HUES64 (cell line): Measurements from ENCODE around the gene ESPNL.

Source experiments
- H3K27ac ChIP-seq: 2 replicates; pipeline ENCODE4 v1.7.0; 2013; ENCODE audit warnings: low read depth, low read length, inconsistent platforms
- H3K27me3 ChIP-seq: 2 replicates; pipeline ENCODE4 v1.6.1; 2013; ENCODE audit warnings: mild to moderate bottlenecking, low read length; ENCODE audit not compliant: insufficient read depth
- H3K36me3 ChIP-seq: 2 replicates; pipeline ENCODE4 v1.6.1; 2013; ENCODE audit warnings: mild to moderate bottlenecking, low read length; ENCODE audit not compliant: insufficient read depth
- H3K4me1 ChIP-seq: 2 replicates; pipeline ENCODE4 v1.6.1; 2013; ENCODE audit warnings: mild to moderate bottlenecking, low read length, moderate library complexity; ENCODE audit not compliant: insufficient read depth
- H3K4me3 ChIP-seq: 2 replicates; pipeline ENCODE4 v1.5.1; 2013; ENCODE audit warnings: mild to moderate bottlenecking, low read length, moderate library complexity
- H3K9ac ChIP-seq: 2 replicates; pipeline ENCODE4 v1.6.1; 2013; ENCODE audit warnings: mild to moderate bottlenecking, low read depth, low read length
- H3K9me3 ChIP-seq: 2 replicates; pipeline ENCODE4 v1.6.1; 2013; ENCODE audit warnings: low read depth, low read length; ENCODE audit not compliant: insufficient read depth
- WGBS: fragments of 150-250, 120-280 bp; methylation state at CpG from one replicate; pipeline ENCODE4 v1.1.7; 2013; ENCODE audit warnings: missing lambda C conversion rate; 5-methylcytosine and 5-hydroxymethylcytosine counted together

The ESPNL gene

DNA sequence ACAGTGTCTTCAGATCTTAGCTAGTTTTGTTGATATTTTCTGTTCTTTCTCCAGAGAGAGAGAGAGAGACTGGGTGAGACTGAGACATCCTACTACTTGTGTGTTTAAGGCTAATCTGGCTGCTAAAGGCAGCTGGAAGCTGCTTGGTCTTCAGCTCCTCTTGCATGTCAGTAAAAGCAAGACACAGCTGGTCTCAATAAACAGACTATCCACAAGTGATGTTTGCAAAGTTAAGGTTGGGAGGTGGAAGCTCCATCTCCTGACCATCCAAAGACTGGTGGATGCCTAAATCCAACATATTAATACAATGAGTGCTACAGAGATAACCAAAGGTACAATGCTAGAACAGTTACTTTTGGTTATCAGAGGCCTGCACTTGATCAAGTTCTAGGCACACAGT, 76.5 kb downstream of the ESPNL start:
- H3K27me3 ChIP-seq: no peaks in the 10 kb centered on the region
- no peaks in the 10 kb centered on the region for H3K9me3 ChIP-seq
- H3K27ac ChIP-seq: no peak overlapping the region
- no peaks in the 10 kb centered on the region for H3K4me1 ChIP-seq
- peaks cover 81% of the 10 kb centered on the region for H3K36me3 ChIP-seq
- no peak overlapping the region for H3K9ac ChIP-seq
- no peak overlapping the region for H3K4me3 ChIP-seq

DNA sequence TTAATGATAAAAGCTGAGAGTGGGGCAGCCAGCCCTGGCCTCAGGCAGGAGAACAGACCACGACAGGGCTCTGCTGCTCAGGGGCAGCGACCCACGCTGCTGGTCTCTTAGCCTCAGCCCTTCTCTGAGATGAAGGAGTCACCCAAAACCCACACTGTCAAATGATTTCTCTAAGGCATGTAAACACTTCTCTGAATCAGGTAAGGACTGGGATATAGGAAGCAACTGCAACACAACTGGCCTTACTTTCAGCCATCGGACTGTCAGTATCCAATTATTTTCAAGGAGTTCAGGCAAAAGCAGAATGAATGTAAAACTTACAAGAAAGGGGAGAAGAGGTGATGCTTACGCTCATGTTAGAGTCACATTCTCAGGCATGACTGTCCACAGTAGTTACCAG, 80.4 kb downstream of the ESPNL start:
- no peaks in the 10 kb centered on the region for H3K4me1 ChIP-seq
- H3K9ac ChIP-seq: no peak overlapping the region
- H3K36me3 ChIP-seq: peaks cover 91% of the 10 kb centered on the region
- no peak overlapping the region for H3K4me3 ChIP-seq
- no peaks in the 10 kb centered on the region for H3K27me3 ChIP-seq
- no peak overlapping the region for H3K27ac ChIP-seq
- 99% methylated on average over 5 of the region's 5 CpGs for WGBS
- H3K9me3 ChIP-seq: no peaks in the 10 kb centered on the region

DNA sequence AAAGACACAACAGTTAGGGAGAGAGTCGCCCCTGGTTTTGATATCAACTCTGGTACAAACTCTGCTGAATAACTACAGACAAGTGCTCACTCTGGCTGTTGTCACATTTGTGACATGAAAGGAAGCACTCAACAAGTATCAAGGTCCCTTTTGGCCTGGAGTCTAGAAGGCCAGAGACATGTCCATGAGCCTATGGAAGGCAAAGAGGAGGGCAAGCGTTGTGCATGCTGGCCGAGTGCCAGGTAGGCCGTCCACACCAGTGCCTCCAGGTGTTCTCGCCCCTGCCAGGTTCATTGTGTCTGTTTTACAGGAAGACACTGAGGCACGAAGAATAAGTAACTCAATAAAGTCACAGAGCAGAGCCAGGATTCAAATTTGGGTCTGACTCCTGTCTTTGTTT, 82.2 kb downstream of the ESPNL start:
- no peaks in the 10 kb centered on the region for H3K4me1 ChIP-seq
- H3K9ac ChIP-seq: no peak overlapping the region
- no peaks in the 10 kb centered on the region for H3K27me3 ChIP-seq
- no peaks in the 10 kb centered on the region for H3K9me3 ChIP-seq
- H3K27ac ChIP-seq: no peak overlapping the region
- H3K36me3 ChIP-seq: peaks cover 98% of the 10 kb centered on the region
- 93% methylated on average over 6 of the region's 6 CpGs for WGBS
- no peak overlapping the region for H3K4me3 ChIP-seq
